Fibroblast of pulmonary artery (primary cell): Measurements from ENCODE around the gene KRTAP5-6.
"Not testable (repeated sequence)": the region's sequence is repeated elsewhere in the genome, so short reads cannot be mapped to it uniquely, and the experiment has no call there.

Source experiments
- DNase-seq: peaks from one replicate; pipeline ENCODE4 v3.0.0-alpha.2; 2010; ENCODE audit warnings: low read depth
- H3K4me3 ChIP-seq: replicated peaks from 2 replicates; pipeline ENCODE4 v1.5.1; 2011; ENCODE audit warnings: low read depth, mild to moderate bottlenecking, control low read depth, low read length, moderate library complexity
- CTCF ChIP-seq: IDR thresholded peaks from 2 replicates; pipeline ENCODE4 v1.5.1; 2011; ENCODE audit warnings: mild to moderate bottlenecking, control low read depth, low read length, inconsistent platforms; ENCODE audit errors: missing control alignments

Gene KRTAP5-6

GRCh38 chr11:1665313-1665712, 31.7 kb upstream of the KRTAP5-6 start:
- H3K4me3 ChIP-seq, result no peak overlapping the region
- TF ChIP-seq CTCF, result no peak
- no peak for DNase-seq

GRCh38 chr11:1667121-1667850, 29.7 kb upstream of the KRTAP5-6 start:
- no peak for TF ChIP-seq CTCF
- H3K4me3 ChIP-seq, result no peak overlapping the region
- DNase-seq, result no peak

- no peak for DNase-seq
- H3K4me3 ChIP-seq, result no peak overlapping the region
- no peak for TF ChIP-seq CTCF
Measured at GRCh38 chr11:1667906-1668305, 29.1 kb upstream of the KRTAP5-6 start.

GRCh38 chr11:1668911-1669473, 28.0 kb upstream of the KRTAP5-6 start:
- no peak for DNase-seq
- no peak overlapping the region for H3K4me3 ChIP-seq
- TF ChIP-seq CTCF, result no peak

- DNase-seq, result peak; percentile 8
- no peak overlapping the region for H3K4me3 ChIP-seq
- TF ChIP-seq CTCF, result no peak
Measured at GRCh38 chr11:1669546-1670218, 27.3 kb upstream of the KRTAP5-6 start.

GRCh38 chr11:1670457-1670856, 26.5 kb upstream of the KRTAP5-6 start:
- DNase-seq, H3K4me3 ChIP-seq: not testable (repeated sequence)

GRCh38 chr11:1670905-1671371, 26.1 kb upstream of the KRTAP5-6 start:
- DNase-seq, result no peak
- H3K4me3 ChIP-seq, result no peak overlapping the region
- TF ChIP-seq CTCF, result no peak
